ENCODE data around the gene GNPDA1.

GNPDA1 gene

GRCh38 chr5:142023836-142024235 is 11.0 kb upstream of the GNPDA1 start:
- no peak for DNase-seq (ENCODE audit: low read depth)

DNA sequence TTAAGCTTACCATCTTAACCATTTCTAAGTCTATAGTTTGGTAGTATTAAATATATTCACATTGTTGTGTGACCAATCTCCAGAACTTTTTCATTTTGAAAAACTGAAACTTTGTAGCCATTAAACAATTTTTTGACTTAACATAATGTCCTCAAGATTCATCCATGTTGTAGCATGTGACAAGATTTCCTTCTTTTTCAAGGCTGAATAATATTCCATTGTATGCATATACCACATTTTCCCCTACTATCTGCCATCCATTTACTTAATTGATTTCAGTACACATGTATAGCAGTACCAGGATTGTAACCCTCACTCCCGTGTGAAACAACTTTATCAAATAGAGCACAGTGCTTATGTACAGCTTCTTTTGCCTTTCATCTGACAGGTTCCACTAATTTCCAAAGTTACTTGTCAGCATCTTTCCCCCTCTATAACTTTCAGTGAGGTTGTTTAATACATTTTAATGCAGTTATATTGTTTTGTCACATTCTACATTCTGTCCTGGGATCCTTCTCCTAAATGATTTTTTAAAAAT is 7.4 kb upstream of the GNPDA1 start:
- DNase-seq (ENCODE audit: low read depth), result no peak

GRCh38 chr5:142017832-142018427 is 5.1 kb upstream of the GNPDA1 start:
- no peak for DNase-seq (ENCODE audit: low read depth)

- DNase-seq (ENCODE audit: low read depth), result no peak
These were observed 3.7 kb upstream of the GNPDA1 start for GRCh38 chr5:142016556-142016955.

GRCh38 chr5:142015781-142016533 is 3.1 kb upstream of the GNPDA1 start:
- no peak for DNase-seq (ENCODE audit: low read depth)

- DNase-seq (ENCODE audit: low read depth), result peak; percentile 38
These were observed 2.2 kb upstream of the GNPDA1 start for GRCh38 chr5:142014911-142015584.

GRCh38 chr5:142013734-142014521 is 1.1 kb upstream of the GNPDA1 start:
- DNase-seq (ENCODE audit: low read depth), result no peak

GRCh38 chr5:142012186-142012785 is 541 bp downstream of the GNPDA1 start:
- DNase-seq (ENCODE audit: low read depth), result no peak

GRCh38 chr5:142011572-142012185 is 1.1 kb downstream of the GNPDA1 start:
- DNase-seq (ENCODE audit: low read depth), result no peak

GRCh38 chr5:142009886-142010285 is 2.9 kb downstream of the GNPDA1 start:
- no peak for DNase-seq (ENCODE audit: low read depth)

GRCh38 chr5:142008813-142009212 is 4.0 kb downstream of the GNPDA1 start:
- no peak for DNase-seq (ENCODE audit: low read depth)

- DNase-seq (ENCODE audit: low read depth), result no peak
These were observed 5.6 kb downstream of the GNPDA1 start for GRCh38 chr5:142007237-142007544.

DNA sequence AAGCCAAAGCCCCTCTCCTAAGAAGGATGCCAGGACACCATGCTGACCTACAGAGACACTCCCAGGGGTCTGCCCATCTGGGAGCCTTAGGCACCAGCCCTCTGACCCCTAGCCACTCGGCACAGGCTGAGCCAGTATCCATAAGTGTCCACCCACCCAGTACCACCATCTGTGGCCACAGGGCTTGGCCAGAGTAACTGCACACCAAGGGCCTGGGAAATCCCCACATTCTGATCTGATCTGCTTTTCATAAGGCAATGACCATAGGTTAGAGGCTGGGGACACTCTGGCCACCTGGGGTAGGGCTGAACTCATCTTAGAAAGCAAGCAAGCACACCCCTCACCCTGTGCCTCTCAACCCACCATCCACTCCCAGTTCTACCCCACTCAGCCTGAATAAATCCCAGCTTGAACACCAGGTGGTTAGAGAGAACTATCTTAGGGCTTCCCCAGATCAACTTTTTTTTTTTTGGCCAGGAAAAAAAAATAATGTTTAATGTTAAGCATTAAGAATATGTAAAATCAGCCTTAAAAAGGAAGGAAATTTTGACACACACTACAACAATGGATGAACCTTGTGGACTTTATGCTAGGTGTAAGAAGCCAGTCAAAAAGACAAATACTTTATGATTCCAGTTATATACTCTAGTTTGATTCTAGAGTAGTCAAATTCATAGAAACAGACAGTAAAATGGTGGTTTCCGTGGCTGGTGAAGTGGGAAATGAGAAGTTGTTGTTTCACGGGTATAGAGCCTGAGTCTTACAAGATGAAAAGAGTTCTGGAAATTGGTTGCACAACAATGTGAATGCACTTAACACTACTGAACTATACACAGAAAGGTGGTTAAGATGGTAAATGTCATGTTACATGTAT is 6.2 kb downstream of the GNPDA1 start:
- no peak for DNase-seq (ENCODE audit: low read depth)

DNA sequence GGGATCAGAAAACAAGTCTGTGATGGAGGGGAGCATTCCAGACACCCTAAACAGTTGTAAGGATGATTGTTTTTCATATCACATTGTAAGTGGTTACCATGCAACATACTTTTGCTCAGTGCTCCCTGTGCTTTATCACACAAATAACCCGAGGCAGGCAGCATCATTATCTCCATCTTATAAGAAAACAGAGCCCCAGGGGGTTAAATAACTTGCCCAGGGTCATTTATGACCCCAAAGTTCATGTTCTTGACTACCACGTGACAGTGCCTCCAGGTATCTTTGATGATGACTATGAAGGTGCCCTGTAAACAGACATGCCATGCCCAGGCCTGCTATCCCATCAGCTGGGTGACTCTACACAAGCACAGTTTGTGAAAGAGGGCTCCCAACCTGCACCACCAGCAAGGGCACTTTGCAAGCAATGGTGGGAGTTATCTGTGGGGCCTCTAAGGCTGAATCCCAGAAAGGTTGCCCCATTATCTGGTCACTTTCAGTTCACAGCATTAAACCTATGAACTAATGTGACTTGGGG is 9.5 kb downstream of the GNPDA1 start:
- no peak for DNase-seq (ENCODE audit: low read depth)

DNA sequence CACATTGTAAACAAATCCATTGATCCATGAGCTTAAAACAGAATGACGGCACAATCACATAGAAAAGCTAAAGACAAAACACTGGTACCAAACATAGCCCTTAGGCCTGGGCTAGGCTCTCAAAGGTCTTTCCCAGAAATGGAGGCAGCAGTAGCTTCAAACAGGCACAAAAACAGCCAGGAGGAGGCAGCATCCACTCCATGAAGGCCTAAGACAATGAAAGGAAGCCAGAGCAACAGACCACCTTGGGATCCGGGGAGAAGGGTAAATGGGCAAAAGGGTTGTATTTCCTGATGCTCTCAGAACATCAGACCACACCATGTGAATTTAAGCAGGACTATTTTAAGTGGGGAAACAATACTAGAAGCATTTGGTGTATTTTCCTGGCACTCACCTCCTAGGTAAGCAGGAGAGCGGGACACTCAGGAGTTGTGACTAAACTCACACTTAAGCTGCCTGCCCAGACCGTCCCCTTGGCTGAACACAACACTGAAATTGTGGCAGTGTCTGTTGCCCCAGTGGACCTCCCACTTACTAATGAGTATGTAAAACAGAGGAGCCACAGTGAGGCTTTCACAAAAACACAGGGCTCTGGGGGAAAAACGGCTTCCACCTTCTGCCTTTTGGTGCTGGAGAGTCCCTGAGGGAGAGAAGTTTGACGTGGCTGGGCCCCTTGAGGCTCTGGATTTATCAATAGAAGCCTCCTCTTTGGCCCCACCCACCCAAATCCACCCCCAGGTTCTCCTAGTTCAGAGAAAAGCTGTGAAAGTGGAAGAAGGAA is 11.9 kb downstream of the GNPDA1 start:
- DNase-seq (ENCODE audit: low read depth), result no peak

- DNase-seq (ENCODE audit: low read depth), result no peak
These were observed 12.7 kb downstream of the GNPDA1 start for GRCh38 chr5:142000173-142000572.

- DNase-seq (ENCODE audit: low read depth), result no peak
These were observed 15.4 kb downstream of the GNPDA1 start for GRCh38 chr5:141997358-141997960.

DNA sequence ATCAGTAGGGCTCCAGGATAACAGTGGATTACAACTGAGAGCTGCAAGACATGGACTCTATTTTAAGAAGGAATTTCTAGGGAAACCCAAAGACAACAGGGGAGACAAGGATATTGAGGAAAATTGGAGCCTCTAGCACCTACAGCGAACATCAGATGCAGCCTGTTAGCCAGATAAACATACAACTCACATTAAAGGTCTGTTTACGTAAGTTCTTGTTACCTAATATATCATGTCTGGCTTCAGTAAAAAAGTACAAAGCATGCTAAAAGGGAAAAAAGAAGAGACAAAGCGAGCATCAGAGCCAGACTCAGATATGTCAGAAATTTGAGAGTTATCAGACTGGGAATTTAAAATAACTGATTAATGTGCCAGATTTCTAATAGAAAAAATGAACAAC is 17.2 kb downstream of the GNPDA1 start:
- no peak for DNase-seq (ENCODE audit: low read depth)

DNA sequence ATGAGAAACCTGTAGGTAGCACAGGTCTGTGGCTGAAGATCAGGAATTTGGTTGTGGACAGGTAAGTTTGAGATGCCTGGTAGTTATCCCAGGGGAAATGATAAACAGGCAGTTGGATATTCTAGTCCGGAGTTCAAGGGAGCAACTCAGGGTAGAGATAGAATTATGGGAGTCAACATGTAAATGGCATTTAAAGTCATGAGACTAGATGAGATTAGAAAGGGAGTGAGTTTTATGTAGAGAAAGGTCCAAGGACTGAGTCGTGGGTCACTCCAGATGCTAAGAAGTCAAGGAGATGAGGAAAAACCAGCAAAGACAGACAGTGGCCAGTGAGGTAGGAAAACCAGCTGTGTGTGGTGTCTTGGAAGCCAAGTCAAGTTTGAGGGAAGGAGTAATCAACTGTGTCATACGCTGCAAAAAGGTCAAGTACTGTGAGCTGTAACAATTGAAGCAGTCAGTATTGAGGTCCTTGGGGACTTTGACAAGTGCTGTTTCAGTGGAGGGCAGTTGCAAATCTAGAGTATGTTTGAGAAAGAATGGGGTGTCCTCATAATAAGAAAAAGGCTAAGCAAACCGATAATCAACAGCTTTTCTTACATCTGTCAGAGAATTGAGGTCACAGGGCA is 18.2 kb downstream of the GNPDA1 start:
- no peak for DNase-seq (ENCODE audit: low read depth)

All from fibroblast of the conjunctiva (primary cell).